Stomach (tissue), 9 donors: ENCODE results near the gene LSR. TPM values are rescaled to one million over a fixed set of nuclear protein-coding genes. Genes with fewer than 3 reads are reported as not detected.
"Not testable (repeated sequence)": the region's sequence is repeated elsewhere in the genome, so short reads cannot be mapped to it uniquely, and the experiment has no call there.

Experiments
- DNase-seq, 2 donors: peaks; one replicate each; pipeline versions ENCODE4 v3.0.0 to v3.0.0-alpha.2; 2013 to 2019
- H3K27ac ChIP-seq, 5 donors: fragments of 200-600 bp in 4 of 5; sonication (generic) in 4 of 5; one replicate each; pipeline ENCODE4 v1.5.1; 2013 to 2019; ENCODE audit warnings: mild to moderate bottlenecking in 1 of 5, moderate library complexity in 1 of 5
- H3K27me3 ChIP-seq, 3 donors: fragments of 200-600 bp; sonication (generic); one replicate each; pipeline ENCODE4 v1.5.1; 2017 to 2019; ENCODE audit warnings: mixed run types in 1 of 3
- H3K36me3 ChIP-seq, 4 donors: fragments of 200-600 bp; sonication (generic); 1 replicate in 3 of 4; 2 replicates in 1 of 4; pipeline ENCODE4 v1.5.1; 2016 to 2019
- H3K4me1 ChIP-seq, 4 donors: fragments of 200-600 bp; sonication (generic); one replicate each; pipeline ENCODE4 v1.5.1; 2016 to 2019
- H3K4me3 ChIP-seq, 4 donors: fragments of 200-600 bp; sonication (generic) in 3 of 4; one replicate each; pipeline ENCODE4 v1.5.1; 2016 to 2019; ENCODE audit warnings: mild to moderate bottlenecking in 1 of 4
- H3K9me3 ChIP-seq, 4 donors: fragments of 200-600 bp; sonication (generic); one replicate each; pipeline ENCODE4 v1.5.1; 2016 to 2019
- EP300 ChIP-seq: sonication (generic); formaldehyde crosslinking; IDR thresholded peaks from one replicate; pipeline ENCODE4 v1.6.1; 2017; ENCODE audit warnings: antibody characterized with exemption
- POLR2A ChIP-seq, 4 donors: fragments of 450-650 bp; IDR thresholded peaks; one replicate each; pipeline ENCODE4 v1.6.1; 2016; ENCODE audit warnings: antibody characterized with exemption in 4 of 4, control low read depth in 2 of 4, mild to moderate bottlenecking in 1 of 4, moderate library complexity in 1 of 4
- POLR2AphosphoS5 ChIP-seq, 3 donors: sonication (generic); formaldehyde crosslinking; IDR thresholded peaks; one replicate each; pipeline ENCODE4 v1.6.1; 2016; ENCODE audit warnings: antibody characterized with exemption in 3 of 3
- WGBS, 5 donors: extraction: QIAGEN DNeasy Blood & Tissue Kit in 3 of 5; methylation state at CpG; one replicate each; pipeline versions ENCODE4 v1.1.5 to v1.1.7; 2013 to 2018; 5-methylcytosine and 5-hydroxymethylcytosine counted together
- intact Hi-C: fragments of 100-400 bp; cut with DNase I; formaldehyde crosslinking; loops from one replicate; pipeline ENCODE4 v1.15.1; 2023; ENCODE audit warnings: low total_unique reads
- polyA plus RNA-seq, 3 donors: library from polyadenylated mRNA; stranded (reverse); fragments of 200-250 nt; gene quantifications; one replicate each; pipeline ENCODE4 v1.2.3, GENCODE V29; 2013
- total RNA-seq, 5 donors: library from RNA; depleted of rRNA; stranded (reverse); fragments of >200 nt; gene quantifications; one replicate each; pipeline versions ENCODE4 v1.1.0 to v1.2.3, GENCODE V29; 2014 to 2016
- TF ChIP-seq, protein P1 (sequence below), 7 experiments: fragments of 450-650 bp in 4 of 7; fragments of 200-600 bp in 3 of 7; sonication (generic) in 3 of 7; IDR thresholded peaks; one replicate each; pipeline ENCODE4 v1.5.1; 2016 to 2019; ENCODE audit warnings: antibody characterized with exemption in 7 of 7, control low read depth in 2 of 7, mild to moderate bottlenecking in 1 of 7
- donor health status: healthy with polysubstance abuse.
- donor health status: Bipolar disorder and iron deficiency.
- donor health status: healthy.

LSR gene
- total and polyA plus RNA-seq, 8 donors, result 17.9 to 174 (median 78.6) TPM

DNA sequence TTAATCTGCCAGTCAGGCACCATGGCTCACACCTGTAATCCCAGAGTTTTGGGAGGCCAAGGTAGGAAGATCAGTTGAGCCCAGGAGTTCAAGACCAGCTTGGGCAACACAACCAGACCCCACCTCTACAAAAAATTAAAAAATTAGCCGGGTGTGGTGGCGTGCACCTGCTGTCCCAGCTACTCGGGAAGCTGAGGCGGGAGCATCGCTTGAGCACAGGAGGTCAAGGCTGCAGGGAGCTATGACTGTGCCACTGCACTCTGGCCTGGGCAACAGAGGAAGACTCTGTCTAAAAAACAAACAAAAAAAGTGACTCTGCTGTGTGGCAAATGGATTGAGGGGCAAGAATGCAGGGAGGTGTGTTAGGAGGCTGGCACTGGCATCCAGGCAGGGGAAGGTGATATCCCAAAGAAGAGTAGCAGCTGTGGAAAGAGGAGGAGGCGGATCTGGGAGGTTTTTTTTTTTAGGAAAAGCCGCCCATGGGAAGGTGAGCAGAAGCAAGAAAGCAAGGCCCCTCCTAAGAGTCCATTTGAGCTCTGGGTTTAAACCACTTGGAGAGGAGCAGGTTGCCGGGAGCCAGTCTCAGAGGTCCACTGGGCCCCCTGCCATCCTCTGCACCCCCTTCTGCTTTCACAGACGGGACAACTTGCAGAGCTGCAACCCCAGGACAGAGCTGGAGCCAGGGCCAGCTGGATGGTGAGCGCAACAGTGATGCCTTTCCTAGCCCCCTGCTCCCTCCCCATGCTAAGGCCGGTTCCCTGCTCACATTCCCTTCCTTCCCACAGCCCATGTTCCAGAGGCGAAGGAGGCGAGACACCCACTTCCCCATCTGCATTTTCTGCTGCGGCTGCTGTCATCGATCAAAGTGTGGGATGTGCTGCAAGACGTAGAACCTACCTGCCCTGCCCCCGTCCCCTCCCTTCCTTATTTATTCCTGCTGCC lies 35.6 kb downstream of the LSR start:
- WGBS, 5 donors, result 76 to 88% (median 82%) methylated on average over 17 of the region's 17 CpGs
- TF ChIP-seq EP300, result no peak
- TF ChIP-seq, protein P1, sequence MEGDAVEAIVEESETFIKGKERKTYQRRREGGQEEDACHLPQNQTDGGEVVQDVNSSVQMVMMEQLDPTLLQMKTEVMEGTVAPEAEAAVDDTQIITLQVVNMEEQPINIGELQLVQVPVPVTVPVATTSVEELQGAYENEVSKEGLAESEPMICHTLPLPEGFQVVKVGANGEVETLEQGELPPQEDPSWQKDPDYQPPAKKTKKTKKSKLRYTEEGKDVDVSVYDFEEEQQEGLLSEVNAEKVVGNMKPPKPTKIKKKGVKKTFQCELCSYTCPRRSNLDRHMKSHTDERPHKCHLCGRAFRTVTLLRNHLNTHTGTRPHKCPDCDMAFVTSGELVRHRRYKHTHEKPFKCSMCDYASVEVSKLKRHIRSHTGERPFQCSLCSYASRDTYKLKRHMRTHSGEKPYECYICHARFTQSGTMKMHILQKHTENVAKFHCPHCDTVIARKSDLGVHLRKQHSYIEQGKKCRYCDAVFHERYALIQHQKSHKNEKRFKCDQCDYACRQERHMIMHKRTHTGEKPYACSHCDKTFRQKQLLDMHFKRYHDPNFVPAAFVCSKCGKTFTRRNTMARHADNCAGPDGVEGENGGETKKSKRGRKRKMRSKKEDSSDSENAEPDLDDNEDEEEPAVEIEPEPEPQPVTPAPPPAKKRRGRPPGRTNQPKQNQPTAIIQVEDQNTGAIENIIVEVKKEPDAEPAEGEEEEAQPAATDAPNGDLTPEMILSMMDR (IDR thresholded peaks at IDR 0.05), result no peak
- no peak for TF ChIP-seq POLR2A (IDR thresholded peaks at IDR 0.05)
- no peak for TF ChIP-seq POLR2AphosphoS5 (IDR thresholded peaks at IDR 0.05)
- H3K27me3 ChIP-seq, result peaks cover 0 to 17% (median 8%) of the 10 kb centered on the region in 3 donors

DNA sequence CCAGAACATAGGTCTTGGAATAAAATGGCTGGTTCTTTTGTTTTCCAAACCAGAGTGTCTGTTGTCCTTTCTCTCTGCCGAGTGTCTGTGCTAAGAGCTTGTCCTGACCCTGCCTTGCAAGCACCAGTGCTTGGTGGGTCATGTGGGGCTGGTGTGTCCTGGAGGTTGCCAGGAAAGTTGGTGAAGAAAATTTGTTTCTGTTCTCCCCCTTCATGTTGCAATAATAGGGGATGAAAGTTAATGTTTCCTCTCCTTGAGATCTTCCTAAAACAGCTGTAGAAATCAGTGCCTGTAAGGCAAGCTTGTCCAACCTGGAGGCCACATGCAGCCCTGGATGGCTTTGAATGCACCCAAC lies 36.3 kb downstream of the LSR start:
- no peaks in the 10 kb centered on the region for H3K9me3 ChIP-seq
- peaks cover 0 to 17% (median 8%) of the 10 kb centered on the region in 3 donors for H3K27me3 ChIP-seq
- H3K4me1 ChIP-seq, result peaks cover 8 to 18% (median 10%) of the 10 kb centered on the region in 4 donors
- intact Hi-C loops, result no loop called here
- no peak overlapping the region for H3K27ac ChIP-seq
- H3K36me3 ChIP-seq, result peaks cover 0 to 3% (median 0%) of the 10 kb centered on the region in 4 donors
- no peak overlapping the region for H3K4me3 ChIP-seq
- no peak for DNase-seq
- TF ChIP-seq POLR2AphosphoS5 (IDR thresholded peaks at IDR 0.05), result no peak
- no peak for TF ChIP-seq POLR2A (IDR thresholded peaks at IDR 0.05)
- TF ChIP-seq, protein P1 (IDR thresholded peaks at IDR 0.05), result no peak
- no peak for TF ChIP-seq EP300
- WGBS, 5 donors, result 45 to 63% (median 57%) methylated on average over 1 of the region's 1 CpG

More for the DNA sequence above, 35.6 kb downstream of the LSR start:
- H3K36me3 ChIP-seq, result peaks cover 0 to 9% (median 4%) of the 10 kb centered on the region in 4 donors
- DNase-seq, result no peak
- peaks cover 8 to 18% (median 10%) of the 10 kb centered on the region in 4 donors for H3K4me1 ChIP-seq
- intact Hi-C loops, result no loop called here
- H3K9me3 ChIP-seq, result no peaks in the 10 kb centered on the region
- H3K4me3 ChIP-seq, result no peak overlapping the region
- no peak overlapping the region for H3K27ac ChIP-seq

DNA sequence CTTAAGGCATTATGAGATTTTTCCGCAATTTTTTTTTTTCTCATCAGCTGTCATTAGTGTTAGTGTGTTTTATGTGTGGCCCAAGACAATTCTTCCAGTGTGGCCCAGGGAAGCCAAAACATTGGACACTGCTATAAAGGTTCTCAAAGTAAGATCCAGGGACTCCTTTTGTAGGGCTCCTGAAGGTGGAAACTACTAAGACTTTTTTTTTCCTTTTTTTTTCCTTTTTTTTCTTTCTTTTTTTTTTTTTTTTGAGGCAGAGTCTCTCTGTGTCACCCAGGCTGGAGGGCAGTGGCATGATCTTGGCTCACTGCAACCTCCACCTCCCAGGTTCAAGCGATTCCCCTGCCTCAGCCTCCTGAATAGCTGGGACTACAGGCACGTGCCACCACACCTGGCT lies 36.7 kb downstream of the LSR start:
- Histone ChIP-seq H3K27me3 (peaks cover 0 to 21% (median 8%) of the 10 kb centered on the region in 3 donors), H3K4me1 (peaks cover 5 to 18% (median 10%) of the 10 kb centered on the region in 4 donors)
- H3K27ac ChIP-seq, H3K9me3 ChIP-seq, DNase-seq, H3K36me3 ChIP-seq, H3K4me3 ChIP-seq, intact Hi-C loops: not testable (repeated sequence)
- WGBS, 5 donors, result 91 to 97% (median 92%) methylated on average over 3 of the region's 3 CpGs

DNA sequence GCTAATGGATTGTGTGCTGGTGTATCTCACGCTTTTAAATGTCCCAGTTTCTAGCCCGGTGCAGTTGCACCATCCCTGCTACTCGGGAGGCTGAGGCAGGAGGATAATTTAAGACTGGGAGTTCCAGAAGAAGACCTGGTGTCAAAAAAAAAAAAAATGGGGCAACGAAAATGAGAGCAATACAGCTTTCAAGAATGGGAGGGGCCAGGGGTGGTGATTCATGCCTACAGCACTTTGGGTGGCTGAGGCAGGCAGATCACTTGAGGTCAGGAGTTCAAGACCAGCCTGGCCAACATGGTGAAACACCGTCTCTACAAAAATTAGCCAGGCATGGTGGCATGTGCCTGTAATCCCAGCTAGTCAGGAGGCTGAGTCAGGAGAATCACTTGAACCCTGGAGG lies 37.3 kb downstream of the LSR start:
- H3K9me3 ChIP-seq, H3K27ac ChIP-seq, DNase-seq, H3K36me3 ChIP-seq, H3K4me3 ChIP-seq, intact Hi-C loops: not testable (repeated sequence)
- Histone ChIP-seq H3K27me3 (peaks cover 0 to 27% (median 8%) of the 10 kb centered on the region in 3 donors), H3K4me1 (peaks cover 4 to 15% (median 10%) of the 10 kb centered on the region in 4 donors)
- WGBS, 5 donors, result 76 to 82% (median 81%) methylated on average over 5 of the region's 5 CpGs

DNA sequence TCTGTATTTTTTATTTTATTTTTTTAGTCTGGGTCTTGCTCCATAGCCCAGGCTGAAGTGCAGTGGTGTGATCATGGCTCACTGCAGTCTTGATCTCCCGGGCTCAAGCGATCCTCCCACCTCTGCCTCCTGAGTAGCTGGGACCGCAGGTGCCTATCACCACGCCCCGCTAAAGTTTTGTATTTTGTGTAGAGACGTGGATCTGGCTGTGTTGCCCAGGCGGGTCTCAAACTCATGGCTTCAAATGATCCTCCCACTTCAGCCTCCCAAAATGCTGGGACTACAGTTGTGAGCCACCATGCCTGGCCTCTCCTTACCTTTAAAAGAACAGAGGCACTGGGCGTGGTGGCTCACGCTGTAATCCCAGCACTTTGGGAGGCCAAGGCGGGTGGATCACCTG lies 38.9 kb downstream of the LSR start:
- H3K27ac ChIP-seq, result no peak overlapping the region
- TF ChIP-seq EP300 (no peak), POLR2A (IDR thresholded peaks at IDR 0.05) (no peak), POLR2AphosphoS5 (IDR thresholded peaks at IDR 0.05) (no peak)
- TF ChIP-seq, protein P1 (IDR thresholded peaks at IDR 0.05), result no peak
- H3K36me3 ChIP-seq, result no peaks in the 10 kb centered on the region
- no peaks in the 10 kb centered on the region for H3K4me1 ChIP-seq
- intact Hi-C loops, result no loop called here
- H3K9me3 ChIP-seq, result no peaks in the 10 kb centered on the region
- WGBS, 5 donors, result 85 to 96% (median 92%) methylated on average over 10 of the region's 10 CpGs
- DNase-seq, result no peak
- H3K4me3 ChIP-seq, result no peak overlapping the region
- H3K27me3 ChIP-seq, result peaks cover 0 to 32% (median 7%) of the 10 kb centered on the region in 3 donors
